Testis (tissue), 2 donors: Measurements from ENCODE around the gene MAPK9.
A peak's percentile ranks its signal among the peaks of the same experiment; 100 is the strongest.

Source experiments
- POLR2A ChIP-seq: fragments of 450-650 bp; IDR thresholded peaks from one replicate; pipeline ENCODE4 v1.6.1; 2017; ENCODE audit warnings: antibody characterized with exemption, mild to moderate bottlenecking, moderate library complexity
- TF ChIP-seq, protein P1 (sequence below), 3 experiments: fragments of 450-650 bp in 2 of 3; fragments of 200-600 bp in 1 of 3; sonication (generic) in 1 of 3; IDR thresholded peaks; one replicate each; pipeline ENCODE4 v1.5.1; 2016 to 2019; ENCODE audit warnings: antibody characterized with exemption in 3 of 3, mild to moderate bottlenecking in 2 of 3, moderate library complexity in 1 of 3

GRCh38 chr5:180201051-180201987 is 90.6 kb downstream of the MAPK9 start:
- TF ChIP-seq, protein P1, sequence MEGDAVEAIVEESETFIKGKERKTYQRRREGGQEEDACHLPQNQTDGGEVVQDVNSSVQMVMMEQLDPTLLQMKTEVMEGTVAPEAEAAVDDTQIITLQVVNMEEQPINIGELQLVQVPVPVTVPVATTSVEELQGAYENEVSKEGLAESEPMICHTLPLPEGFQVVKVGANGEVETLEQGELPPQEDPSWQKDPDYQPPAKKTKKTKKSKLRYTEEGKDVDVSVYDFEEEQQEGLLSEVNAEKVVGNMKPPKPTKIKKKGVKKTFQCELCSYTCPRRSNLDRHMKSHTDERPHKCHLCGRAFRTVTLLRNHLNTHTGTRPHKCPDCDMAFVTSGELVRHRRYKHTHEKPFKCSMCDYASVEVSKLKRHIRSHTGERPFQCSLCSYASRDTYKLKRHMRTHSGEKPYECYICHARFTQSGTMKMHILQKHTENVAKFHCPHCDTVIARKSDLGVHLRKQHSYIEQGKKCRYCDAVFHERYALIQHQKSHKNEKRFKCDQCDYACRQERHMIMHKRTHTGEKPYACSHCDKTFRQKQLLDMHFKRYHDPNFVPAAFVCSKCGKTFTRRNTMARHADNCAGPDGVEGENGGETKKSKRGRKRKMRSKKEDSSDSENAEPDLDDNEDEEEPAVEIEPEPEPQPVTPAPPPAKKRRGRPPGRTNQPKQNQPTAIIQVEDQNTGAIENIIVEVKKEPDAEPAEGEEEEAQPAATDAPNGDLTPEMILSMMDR (IDR thresholded peaks at IDR 0.05), result peak in 1 of 3 experiments; percentile 18
- TF ChIP-seq POLR2A, result no peak
